NCI-H2196 treated with DMSO at 0.1 percent for 48 hours (cell line): ENCODE measurements around the gene CYP2C19.
"Not testable (repeated sequence)": the region's sequence is repeated elsewhere in the genome, so short reads cannot be mapped to it uniquely, and the experiment has no call there.

Experiments
- DNase-seq: peaks from one replicate; lab custom pipeline; 2025; ENCODE audit not compliant: unreplicated experiment; lab: John Stamatoyannopoulos, UW

Gene CYP2C19

DNA sequence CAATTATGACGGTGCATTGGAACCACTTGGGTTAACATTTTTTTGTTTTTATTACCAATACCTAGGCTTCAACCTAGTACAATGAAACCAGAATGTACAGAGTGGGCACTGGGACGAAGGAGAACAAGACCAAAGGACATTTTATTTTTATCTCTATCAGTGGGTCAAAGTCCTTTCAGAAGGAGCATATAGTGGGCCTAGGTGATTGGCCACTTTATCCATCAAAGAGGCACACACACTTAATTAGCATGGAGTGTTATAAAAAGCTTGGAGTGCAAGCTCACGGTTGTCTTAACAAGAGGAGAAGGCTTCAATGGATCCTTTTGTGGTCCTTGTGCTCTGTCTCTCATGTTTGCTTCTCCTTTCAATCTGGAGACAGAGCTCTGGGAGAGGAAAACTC is at the start of gene CYP2C19:
Gene CYP2C19 (plus strand): TSS at position 289 of the 400 bp plus-strand sequence. CDS start 25 bp downstream, at position 314.
- DNase-seq, result no peak

DNA sequence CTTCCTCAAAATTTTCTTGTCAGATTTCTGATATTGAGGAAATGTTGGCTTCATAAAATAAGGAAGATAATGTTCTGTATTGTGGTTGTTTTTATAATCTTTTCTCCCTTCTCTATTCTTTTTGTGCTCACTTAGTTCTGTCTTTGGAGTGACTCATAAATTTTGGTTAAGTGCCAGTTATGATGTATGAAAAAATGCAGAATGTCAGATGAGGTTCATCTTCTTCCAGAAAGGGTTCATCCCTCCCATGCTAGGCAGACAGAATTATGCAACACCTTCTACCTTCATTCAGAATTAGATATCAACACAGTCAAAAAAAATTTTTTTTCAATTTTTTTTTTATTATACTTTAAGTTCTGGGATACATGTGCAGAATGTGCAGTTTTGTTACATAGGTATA is 36.6 kb upstream of the CYP2C19 start:
- no peak for DNase-seq

DNA sequence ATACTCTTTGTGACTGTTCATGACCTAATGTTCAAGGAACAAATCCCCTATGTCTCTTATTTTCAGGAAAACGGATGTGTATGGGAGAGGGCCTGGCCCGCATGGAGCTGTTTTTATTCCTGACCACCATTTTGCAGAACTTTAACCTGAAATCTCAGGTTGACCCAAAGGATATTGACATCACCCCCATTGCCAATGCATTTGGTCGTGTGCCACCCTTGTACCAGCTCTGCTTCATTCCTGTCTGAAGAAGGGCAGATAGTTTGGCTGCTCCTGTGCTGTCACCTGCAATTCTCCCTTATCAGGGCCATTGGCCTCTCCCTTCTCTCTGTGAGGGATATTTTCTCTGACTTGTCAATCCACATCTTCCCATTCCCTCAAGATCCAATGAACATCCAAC is 27.3 kb upstream of the CYP2C19 start:
- no peak for DNase-seq

DNA sequence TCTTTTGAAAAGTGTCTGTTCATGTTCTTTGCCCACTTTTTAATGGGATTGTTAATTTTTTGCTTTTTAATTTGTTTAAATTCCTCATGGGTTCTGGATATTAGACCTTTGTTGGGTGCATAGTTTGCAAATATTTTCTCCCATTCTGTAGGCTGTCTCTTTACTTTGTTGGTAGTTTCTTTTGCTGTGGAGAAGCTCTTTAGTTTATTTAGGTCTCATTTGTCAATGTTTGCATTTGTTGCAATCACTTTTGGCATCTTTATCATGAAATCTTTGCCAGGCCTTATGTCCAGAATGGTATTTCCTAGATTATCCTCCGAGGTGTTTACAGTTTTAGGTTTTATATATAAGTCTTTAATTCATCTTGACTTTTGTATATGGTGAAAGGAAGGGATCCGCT is 23.9 kb upstream of the CYP2C19 start:
- DNase-seq, result no peak

DNA sequence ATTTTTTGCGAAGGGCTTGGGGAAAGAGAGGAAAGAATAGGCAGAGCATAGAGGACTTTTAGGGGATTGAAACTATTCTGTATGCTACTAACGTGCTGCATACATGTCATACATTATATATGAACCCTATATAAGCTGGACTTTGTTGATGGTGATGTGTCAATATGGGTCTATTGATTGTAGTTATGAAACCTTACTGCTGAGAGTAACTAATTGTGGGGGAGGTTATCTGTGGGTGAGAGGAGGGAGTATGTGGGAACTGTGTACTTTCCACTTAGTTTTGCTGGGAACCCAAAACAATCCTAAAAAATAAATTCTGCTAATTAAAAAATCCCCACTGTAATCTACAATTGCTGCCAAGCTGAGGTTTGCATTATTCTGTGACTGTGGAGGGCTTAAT is 15.3 kb upstream of the CYP2C19 start:
- DNase-seq, result no peak

DNA sequence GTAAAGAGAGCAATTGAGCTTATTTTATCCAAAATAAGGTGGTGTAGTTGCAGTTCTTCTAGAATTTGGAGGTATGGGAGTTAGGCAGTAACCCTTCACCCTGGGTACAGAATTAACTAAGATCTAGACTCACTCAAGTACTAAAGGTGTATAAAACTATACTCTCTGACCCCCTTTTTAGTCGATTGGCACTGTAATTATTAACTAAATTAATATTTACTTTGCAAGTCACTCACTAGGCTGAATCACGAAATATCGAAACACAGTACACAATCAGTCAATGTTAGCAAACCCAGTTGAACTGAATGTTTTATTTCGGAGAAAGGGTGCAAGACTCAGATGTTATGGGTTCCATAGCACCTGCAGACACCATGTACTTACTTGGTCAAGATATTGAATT is 14.6 kb upstream of the CYP2C19 start:
- no peak for DNase-seq

DNA sequence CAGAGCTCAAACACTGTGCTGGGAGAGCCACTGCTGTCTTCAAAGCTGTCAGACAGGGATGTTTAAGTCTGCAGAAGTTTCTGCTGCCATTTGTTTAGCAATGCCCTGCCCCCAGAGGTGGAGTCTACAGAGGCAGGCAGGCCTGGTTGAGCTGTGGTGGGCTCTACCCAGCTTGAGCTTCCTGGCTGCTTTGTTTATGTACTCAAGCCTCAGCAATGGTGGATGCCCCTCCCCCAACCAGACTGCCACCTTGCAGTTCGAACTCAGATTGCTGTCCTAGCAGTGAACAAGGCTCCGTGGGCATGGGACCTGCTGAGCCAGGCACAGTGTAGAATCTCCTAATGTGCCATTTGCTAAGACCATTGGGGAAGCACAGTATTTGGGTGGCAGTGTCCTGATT is 4.6 kb upstream of the CYP2C19 start:
- no peak for DNase-seq

DNA sequence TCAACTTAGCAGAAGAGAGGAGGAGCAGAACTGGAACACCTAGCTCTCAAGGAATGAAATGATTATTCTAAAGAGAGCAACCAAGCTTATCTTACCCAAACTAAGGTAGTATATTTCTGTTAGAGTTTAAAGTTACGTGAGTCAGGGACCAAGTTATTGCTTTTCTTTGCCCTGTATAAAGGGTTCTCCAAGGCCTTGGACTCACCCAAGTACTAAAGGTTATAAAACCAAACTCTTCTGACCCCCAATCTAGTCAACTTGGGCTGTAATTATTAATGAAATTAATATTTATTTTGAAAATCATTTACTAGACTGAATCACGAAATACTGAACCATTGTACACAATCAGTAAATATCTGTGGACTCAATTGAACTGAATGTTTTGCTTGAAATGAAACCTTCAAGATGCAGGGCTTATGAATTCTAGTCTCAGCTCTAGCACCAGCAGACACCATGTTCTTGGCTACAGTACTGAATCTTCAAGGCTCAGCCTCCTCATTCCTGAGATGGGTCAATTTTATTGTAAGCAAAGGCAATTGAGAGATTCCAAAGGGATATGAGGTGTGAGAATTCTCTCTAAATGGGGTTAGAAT is 1.8 kb upstream of the CYP2C19 start:
- no peak for DNase-seq

DNA sequence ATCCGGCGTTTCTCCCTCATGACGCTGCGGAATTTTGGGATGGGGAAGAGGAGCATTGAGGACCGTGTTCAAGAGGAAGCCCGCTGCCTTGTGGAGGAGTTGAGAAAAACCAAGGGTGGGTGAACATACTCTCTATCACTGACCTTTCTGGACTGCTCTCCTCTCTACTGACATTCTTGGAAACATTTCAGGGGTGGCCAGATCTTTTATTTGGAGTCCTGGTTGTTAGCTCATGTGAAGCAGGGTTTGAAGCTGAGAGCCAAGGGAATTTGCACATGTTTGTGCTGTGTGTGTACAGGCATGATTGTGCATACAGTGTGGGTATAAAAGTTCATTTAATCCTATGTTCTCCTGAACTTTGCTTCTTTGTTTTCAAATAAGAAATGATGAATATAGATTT is 12.9 kb downstream of the CYP2C19 start:
- DNase-seq, result not testable (repeated sequence)

DNA sequence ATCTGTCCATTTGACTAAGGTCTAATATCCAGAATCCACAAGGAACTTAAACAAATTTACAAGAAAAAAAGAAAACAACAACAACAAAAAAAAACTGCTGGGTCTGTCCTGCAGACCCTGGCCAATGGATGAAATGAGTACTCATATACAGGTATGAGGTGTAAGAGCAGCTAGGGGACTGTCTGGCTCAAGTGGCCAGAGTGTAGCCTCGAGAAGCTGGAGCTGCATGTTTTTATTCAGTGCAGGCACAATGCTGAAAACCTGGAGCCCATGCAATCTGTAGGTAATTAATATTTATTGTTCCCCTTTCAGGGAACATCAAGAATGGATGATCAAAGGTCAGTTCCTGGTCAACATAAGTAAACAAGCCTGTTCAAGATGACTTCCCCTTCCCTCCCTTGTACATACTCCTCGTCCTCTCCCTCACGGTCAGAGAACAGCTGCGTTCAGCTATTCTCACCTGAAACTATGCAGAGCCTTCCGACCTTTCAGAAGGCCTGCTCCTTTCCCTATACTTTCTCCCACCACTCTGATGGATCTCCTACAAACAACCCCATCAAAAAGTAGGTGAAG is 15.5 kb downstream of the CYP2C19 start:
- no peak for DNase-seq

DNA sequence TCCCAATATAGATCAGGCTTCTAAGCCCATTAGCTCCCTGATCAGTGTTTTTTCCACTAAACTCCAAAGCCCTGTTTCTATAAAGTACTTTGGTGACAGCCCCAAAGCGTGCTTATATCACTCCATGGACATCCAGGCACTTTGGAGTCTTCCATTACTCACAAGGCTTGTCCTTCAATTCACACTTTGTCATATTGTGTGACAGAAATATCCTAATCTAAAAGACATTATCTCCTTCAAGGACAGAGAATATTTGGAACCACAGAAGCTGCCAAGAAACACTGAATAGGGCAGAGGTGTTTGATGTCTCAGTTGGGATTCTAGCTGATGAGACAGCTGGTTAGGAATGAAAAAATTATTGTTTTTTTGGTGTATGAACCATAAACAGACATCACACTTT is 18.4 kb downstream of the CYP2C19 start:
- no peak for DNase-seq

DNA sequence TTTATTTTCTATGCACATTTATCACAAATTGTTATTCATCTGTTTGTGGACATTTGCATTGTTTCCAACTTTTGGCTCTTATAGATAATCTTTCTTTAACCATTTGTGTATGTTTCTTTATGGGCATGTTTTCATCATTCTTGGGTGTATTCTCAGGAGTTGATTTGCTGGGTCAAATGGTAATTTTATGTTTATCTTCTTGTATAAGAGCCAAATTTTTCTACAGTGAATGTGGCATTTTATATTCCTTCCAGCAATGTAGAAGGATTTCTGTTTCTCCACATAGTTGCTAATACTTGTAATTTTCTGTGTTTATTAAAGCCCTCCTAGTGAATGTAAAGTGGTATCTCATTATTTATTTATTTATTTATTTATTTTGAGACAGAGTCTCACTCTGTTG is 21.8 kb downstream of the CYP2C19 start:
- no peak for DNase-seq

DNA sequence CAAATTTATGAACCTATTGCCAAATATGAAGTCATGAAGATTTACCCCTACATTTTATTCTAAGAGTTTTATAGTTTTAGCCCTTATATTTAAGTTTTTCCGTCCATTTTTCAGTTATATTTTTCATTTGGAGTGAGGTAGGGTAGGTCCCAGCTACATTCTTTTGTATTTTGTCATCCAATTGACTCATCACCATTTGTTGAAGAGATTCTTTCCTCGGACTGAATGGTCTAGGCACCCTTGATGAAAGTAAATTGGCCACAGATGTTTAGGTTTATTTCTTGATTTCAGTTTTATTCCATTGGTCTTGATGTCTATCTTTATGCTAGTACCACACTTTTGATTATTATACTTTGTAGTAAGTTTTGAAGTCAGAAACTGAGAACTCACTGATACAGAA is 22.7 kb downstream of the CYP2C19 start:
- DNase-seq, result no peak

DNA sequence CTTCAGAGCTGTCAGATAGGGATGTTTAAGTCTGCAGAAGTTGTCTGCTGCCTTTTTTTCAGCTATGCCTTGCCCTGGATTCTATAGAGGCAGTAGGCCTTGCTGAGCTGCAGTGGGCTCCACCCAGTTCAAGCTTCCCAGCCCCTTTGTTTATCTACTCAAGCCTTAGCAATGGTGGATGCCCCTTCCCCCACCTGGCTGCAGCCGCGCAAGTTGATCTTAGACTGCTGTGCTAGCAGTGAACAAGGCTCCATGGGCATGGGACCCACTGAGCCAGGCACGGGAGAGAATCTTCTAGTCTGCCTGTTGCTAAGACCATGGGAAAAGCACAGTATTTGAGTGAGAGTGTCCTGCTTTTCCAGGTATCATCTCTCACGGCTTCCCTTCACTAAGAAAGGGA is 38.1 kb downstream of the CYP2C19 start:
- DNase-seq, result not testable (repeated sequence)

DNA sequence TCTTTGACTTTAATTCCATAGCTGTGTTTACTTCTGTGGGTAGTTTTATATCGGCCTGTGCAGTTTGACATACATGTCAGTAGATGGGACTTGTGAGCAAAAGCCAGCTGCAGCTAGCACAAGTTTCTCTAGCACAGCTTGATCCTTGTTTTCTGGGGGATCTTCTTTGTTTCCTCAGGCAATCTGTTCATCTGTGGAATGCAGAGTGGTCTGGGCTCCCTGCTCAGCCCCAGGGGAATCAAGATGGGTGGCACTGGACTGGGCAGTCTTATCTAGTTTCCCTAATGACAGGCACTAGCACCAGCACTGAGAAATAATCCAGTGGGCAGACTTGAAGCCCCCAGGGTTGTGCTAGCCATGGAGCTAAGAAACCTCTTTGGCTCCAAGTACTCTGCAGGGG is 40.8 kb downstream of the CYP2C19 start:
- DNase-seq, result no peak

DNA sequence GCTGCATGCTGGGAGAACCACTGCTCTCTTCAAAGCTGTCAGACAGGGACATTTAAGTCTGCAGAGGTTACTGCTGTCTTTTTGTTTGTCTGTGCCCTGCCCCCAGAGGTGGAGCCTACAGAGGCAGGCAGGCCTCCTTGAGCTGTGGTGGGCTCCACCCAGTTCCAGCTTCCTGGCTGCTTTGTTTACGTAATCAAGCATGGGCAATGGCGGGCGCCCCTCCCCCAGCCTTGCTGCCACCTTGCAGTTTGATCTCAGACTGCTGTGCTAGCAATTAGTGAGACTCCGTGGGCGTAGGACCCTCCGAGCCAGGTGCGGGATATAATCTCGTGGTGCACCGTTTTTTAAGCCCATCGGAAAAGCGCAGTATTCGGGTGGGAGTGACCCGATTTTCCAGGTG is 67.5 kb downstream of the CYP2C19 start:
- not testable (repeated sequence) for DNase-seq

DNA sequence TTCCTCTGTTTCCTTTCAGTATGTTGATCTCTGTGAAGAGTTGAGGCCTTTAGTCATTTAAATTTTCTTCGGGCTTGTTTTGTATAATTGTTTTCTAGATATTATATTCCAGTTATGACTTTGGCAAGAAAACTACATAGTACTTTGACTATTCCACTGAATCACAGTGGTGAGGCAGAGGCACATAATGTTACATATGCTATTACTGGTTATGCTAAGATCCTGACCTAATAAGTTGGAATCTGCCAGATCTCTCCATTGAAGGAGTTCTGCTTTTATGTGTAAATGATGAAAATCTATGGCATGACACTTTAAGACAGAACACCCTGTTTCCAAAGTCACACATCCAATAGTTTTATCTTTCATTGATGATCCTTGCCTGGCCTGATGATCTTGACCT is 83.7 kb downstream of the CYP2C19 start:
- DNase-seq, result no peak

DNA sequence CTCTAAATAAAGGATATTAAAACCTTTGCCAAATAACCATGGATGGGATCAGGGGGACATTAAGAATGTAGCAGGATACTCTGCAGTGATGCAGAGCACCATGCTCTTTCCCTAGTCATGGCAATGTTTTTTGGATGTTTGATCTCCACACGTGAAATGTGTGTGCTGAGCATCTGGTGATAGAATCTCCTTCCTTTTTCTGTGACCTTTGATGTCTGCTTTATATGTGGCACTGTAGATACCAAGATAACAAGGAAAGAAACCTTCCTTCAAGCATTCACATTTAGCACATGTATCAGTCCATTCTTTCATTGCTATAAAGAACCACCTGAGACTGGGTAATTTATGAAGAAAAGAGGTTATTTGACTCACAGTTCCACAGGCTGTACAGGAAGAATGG is 88.3 kb downstream of the CYP2C19 start:
- DNase-seq, result no peak

DNA sequence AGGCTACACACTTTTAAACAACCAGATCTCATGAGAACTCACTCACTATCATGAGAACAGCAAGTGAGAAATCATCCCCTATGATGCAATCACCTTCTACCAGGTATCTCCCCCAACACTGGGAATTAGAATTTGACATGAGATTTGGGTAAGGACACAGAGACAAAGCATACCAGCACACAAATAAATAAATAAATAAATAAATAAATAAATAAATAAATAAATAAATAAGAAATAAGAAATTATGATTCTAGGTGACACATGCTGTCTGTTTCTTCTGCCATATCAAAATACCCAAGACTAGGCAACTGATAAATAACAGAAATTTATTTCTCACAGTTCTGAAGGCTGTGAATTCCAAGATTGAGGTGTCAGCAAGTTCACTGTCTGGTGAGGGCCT is 88.8 kb downstream of the CYP2C19 start:
- DNase-seq, result no peak

DNA sequence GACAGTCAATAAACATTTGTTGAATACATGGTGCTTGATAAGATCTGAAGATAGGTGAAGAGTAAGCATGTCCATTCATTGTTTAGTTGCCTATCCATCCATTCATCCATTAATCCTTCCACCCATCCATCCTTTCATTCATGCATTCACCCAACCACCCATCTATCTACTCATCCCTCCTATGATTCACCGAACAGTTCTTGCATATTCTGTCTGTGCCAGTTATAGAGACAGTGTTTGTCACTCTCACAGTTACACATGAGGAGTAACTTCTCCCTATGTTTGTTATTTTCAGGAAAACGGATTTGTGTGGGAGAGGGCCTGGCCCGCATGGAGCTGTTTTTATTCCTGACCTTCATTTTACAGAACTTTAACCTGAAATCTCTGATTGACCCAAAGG is 90.0 kb downstream of the CYP2C19 start:
- no peak for DNase-seq

DNA sequence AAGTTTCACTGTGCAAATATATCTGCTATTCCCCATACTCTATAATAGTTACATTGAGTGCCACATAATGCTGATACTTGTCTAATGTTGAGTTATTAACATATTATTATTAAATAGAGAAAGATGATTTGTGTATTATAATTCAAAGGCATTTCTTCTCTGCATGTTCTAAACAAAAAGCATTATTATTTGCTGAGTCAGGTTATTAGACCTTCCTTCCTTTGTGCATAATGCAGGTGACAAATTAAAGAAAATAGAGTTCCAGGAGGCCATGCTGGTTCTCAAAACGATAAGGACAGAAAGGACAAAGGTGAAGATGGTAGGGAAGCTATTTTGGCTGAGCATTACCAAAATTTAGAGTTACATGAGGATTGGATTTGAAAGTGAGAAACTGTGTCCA is 90.6 kb downstream of the CYP2C19 start:
- DNase-seq, result no peak

DNA sequence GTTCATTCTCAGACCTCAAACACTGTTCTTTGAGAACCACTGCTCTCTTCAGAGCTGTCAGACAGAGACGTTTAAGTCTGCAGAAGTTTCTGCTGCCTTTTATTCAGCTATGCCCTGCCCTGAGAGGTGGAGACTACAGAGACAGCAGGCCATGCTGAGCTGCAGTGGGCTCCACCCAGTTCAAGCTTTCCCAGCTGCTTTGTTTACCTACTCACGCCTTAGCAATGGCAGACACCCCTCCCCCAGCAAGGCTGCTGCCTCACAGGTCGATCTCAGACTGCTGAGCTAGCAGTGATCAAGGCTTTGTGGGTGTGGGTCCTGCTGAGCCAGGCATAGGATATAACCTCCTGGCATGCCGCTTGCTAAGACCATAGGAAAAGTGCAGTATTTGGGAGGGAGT is 95.5 kb downstream of the CYP2C19 start:
- DNase-seq, result no peak

DNA sequence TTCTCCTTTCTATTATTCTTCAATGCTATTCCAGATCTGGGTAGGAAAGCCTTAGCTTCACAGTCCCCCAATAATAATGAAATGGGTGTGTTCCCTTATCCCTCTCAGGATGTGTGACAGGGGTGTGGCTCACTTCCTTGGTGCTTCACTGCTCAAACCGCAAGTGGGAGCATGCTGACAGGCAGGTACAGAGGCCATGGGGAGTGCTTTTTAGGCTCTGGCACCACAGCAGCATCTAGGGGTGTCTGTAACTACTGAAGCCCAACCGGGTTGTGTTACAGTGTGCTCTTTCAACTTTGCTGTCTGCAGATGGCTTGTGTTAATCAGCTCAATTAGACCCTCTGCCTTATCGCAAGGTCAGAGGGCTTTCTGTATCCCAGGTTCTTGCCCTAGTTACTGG is 96.6 kb downstream of the CYP2C19 start:
- no peak for DNase-seq
